Keratinocyte (primary cell): ENCODE measurements around the gene MYF5. TPM values are rescaled to one million over a fixed set of nuclear protein-coding genes. Genes with fewer than 3 reads are reported as not detected.

Experiments
- DNase-seq: peaks from one replicate; pipeline ENCODE4 v3.0.0-alpha.2; 2011; ENCODE audit warnings: low read depth, missing footprints, low spot score
- FAIRE-seq: peaks from 2 replicates; lab custom pipeline; 2011; peaks lifted over from hg19 to GRCh38; lab: Jason Lieb, UNC
- H2AFZ ChIP-seq: 2 replicates; pipeline ENCODE4 v1.6.0; 2012; ENCODE audit warnings: low read length, control low read depth, inconsistent platforms; ENCODE audit not compliant: control insufficient read depth
- H3K27ac ChIP-seq: 2 replicates; pipeline ENCODE4 v1.5.1; 2011; ENCODE audit warnings: low read length; ENCODE audit not compliant: control insufficient read depth, insufficient read depth
- H3K27me3 ChIP-seq: 3 replicates; pipeline ENCODE4 v1.6.0; 2011; ENCODE audit warnings: low read length; ENCODE audit not compliant: control insufficient read depth, insufficient read depth; ENCODE audit errors: extremely low read depth
- H3K36me3 ChIP-seq, 2 experiments: 2 replicates in 1 of 2; 3 replicates in 1 of 2; pipeline ENCODE4 v1.5.1; 2011; ENCODE audit warnings: low read length in 2 of 2, mild to moderate bottlenecking in 1 of 2; ENCODE audit not compliant: control insufficient read depth in 2 of 2, insufficient read depth in 2 of 2; ENCODE audit errors: extremely low read depth in 1 of 2
- H3K4me1 ChIP-seq: 3 replicates; pipeline ENCODE4 v1.5.1; 2011; ENCODE audit warnings: low read length; ENCODE audit not compliant: control insufficient read depth, insufficient read depth; ENCODE audit errors: extremely low read depth
- H3K4me2 ChIP-seq: 3 replicates; pipeline ENCODE4 v1.6.0; 2011; ENCODE audit warnings: low read depth, low read length; ENCODE audit not compliant: control insufficient read depth, insufficient read depth; ENCODE audit errors: extremely low read depth
- H3K4me3 ChIP-seq, 3 experiments: fragments of 200-600 bp in 1 of 3; sonication (generic) in 1 of 3; 2 replicates in 2 of 3; 3 replicates in 1 of 3; pipeline ENCODE4 v1.5.1; 2011 to 2016; ENCODE audit warnings: low read length in 3 of 3, mild to moderate bottlenecking in 3 of 3, control low read depth in 2 of 3, inconsistent platforms in 1 of 3, low read depth in 1 of 3, mixed read lengths in 1 of 3, mixed run types in 1 of 3, moderate library complexity in 1 of 3; ENCODE audit not compliant: control insufficient read depth in 2 of 3, insufficient read depth in 2 of 3; ENCODE audit errors: extremely low read depth in 1 of 3
- H3K79me2 ChIP-seq: 2 replicates; pipeline ENCODE4 v1.6.0; 2012; ENCODE audit warnings: low read length; ENCODE audit not compliant: control insufficient read depth, insufficient read depth
- H3K9ac ChIP-seq: 3 replicates; pipeline ENCODE4 v1.6.0; 2011; ENCODE audit warnings: low read length; ENCODE audit not compliant: control insufficient read depth, insufficient read depth; ENCODE audit errors: extremely low read depth
- H3K9me1 ChIP-seq: 3 replicates; pipeline ENCODE4 v1.6.0; 2011; ENCODE audit warnings: low read length; ENCODE audit not compliant: control insufficient read depth, insufficient read depth; ENCODE audit errors: extremely low read depth
- H3K9me3 ChIP-seq: 2 replicates; pipeline ENCODE4 v1.5.1; 2012; ENCODE audit warnings: low read depth, low read length; ENCODE audit not compliant: control insufficient read depth
- H4K20me1 ChIP-seq: 3 replicates; pipeline ENCODE4 v1.6.0; 2011; ENCODE audit warnings: low read length; ENCODE audit not compliant: control insufficient read depth, insufficient read depth; ENCODE audit errors: extremely low read depth
- CTCF ChIP-seq, 3 experiments: IDR thresholded peaks in 1 of 3; conservative IDR thresholded peaks in 1 of 3; optimal IDR thresholded peaks in 1 of 3; 2 replicates in 2 of 3; 3 replicates in 1 of 3; pipeline versions ENCODE3 to v1.5.1; 2011; ENCODE audit warnings: low read length in 3 of 3, mild to moderate bottlenecking in 3 of 3, moderate library complexity in 2 of 3, control low read depth in 1 of 3, inconsistent platforms in 1 of 3; ENCODE audit not compliant: insufficient read depth in 2 of 3; ENCODE audit errors: extremely low read depth in 1 of 3
- EZH2 ChIP-seq: IDR thresholded peaks from one replicate; pipeline ENCODE4 v1.6.1; 2012; ENCODE audit warnings: inconsistent platforms, mild to moderate bottlenecking, low read length, moderate library complexity
- dilution Hi-C: fragments of 300-500 bp; cut with MboI; formaldehyde crosslinking; loops from one replicate; pipeline ENCODE4 v1.7.0; 2020; ENCODE audit warnings: low sequenced_read_pairs; ENCODE audit not compliant: extremely low pct_ligation_motif_present
- polyA plus RNA-seq, 5 experiments: library from polyadenylated mRNA; depleted of rRNA in 3 of 5; stranded (reverse) in 3 of 5; stranded (forward) in 1 of 5; unstranded in 1 of 5; fragments of >200 nt; gene quantifications; 1 replicate in 1 of 5; 2 replicates in 3 of 5; 3 replicates in 1 of 5; pipeline versions ENCODE4 v1.2.1 to v1.2.3, GENCODE V29; 2011 to 2012; ENCODE audit warnings: missing spikeins in 2 of 5, low read depth in 1 of 5, low replicate concordance in 1 of 5

MYF5 gene
- polyA plus RNA-seq, 1 donor (not counting 4 experiments of a cell fraction or from before 2014, with no cell fraction given): not detected

GRCh38 chr12:80681786-80682185 is 34.9 kb upstream of the MYF5 start:
- no peak overlapping the region for H3K4me3 ChIP-seq
- no peak for DNase-seq
- no peak overlapping the region for H2AFZ ChIP-seq
- H3K9ac ChIP-seq: no peak overlapping the region
- no peak overlapping the region for H3K27ac ChIP-seq
- no peaks in the 10 kb centered on the region for H3K36me3 ChIP-seq
- no peak for FAIRE-seq
- H4K20me1 ChIP-seq: no peaks in the 10 kb centered on the region
- TF ChIP-seq CTCF (optimal IDR thresholded peaks at IDR 0.05 in 1 of 3, IDR thresholded peaks at IDR 0.05 in 1 of 3, conservative IDR thresholded peaks at IDR 0.05 in 1 of 3; ENCODE audit: extremely low read depth in 1 of 3, insufficient read depth in 2 of 3, low read length in 3 of 3) (no peak), EZH2 (no peak)
- no peaks in the 10 kb centered on the region for H3K27me3 ChIP-seq
- no peaks in the 10 kb centered on the region for H3K9me3 ChIP-seq
- dilution Hi-C loops: no loop called here
- no peaks in the 10 kb centered on the region for H3K4me1 ChIP-seq
- no peak overlapping the region for H3K4me2 ChIP-seq
- no peaks in the 10 kb centered on the region for H3K9me1 ChIP-seq
- H3K79me2 ChIP-seq: no peaks in the 10 kb centered on the region

GRCh38 chr12:80684077-80684495 is 32.6 kb upstream of the MYF5 start:
- no peak overlapping the region for H3K4me3 ChIP-seq
- no peak overlapping the region for H3K9ac ChIP-seq
- TF ChIP-seq CTCF (optimal IDR thresholded peaks at IDR 0.05 in 1 of 3, IDR thresholded peaks at IDR 0.05 in 1 of 3, conservative IDR thresholded peaks at IDR 0.05 in 1 of 3; ENCODE audit: extremely low read depth in 1 of 3, insufficient read depth in 2 of 3, low read length in 3 of 3) (no peak), EZH2 (no peak)
- no peaks in the 10 kb centered on the region for H3K36me3 ChIP-seq
- dilution Hi-C loops: no loop called here
- H3K4me1 ChIP-seq: no peaks in the 10 kb centered on the region
- DNase-seq: no peak
- no peaks in the 10 kb centered on the region for H3K9me1 ChIP-seq
- no peaks in the 10 kb centered on the region for H3K27me3 ChIP-seq
- no peaks in the 10 kb centered on the region for H4K20me1 ChIP-seq
- H3K9me3 ChIP-seq: no peaks in the 10 kb centered on the region
- H2AFZ ChIP-seq: peak overlapping the region; percentile 20
- no peaks in the 10 kb centered on the region for H3K79me2 ChIP-seq
- FAIRE-seq: no peak
- no peak overlapping the region for H3K4me2 ChIP-seq
- H3K27ac ChIP-seq: no peak overlapping the region
